CD4-positive, alpha-beta T cell (primary cell): Measurements from ENCODE around the gene MYT1. TPM values are rescaled to one million over a fixed set of nuclear protein-coding genes. Genes with fewer than 3 reads are reported as not detected.
A peak's percentile ranks its signal among the peaks of the same experiment; 100 is the strongest.

Experiments used
- ATAC-seq: fragments of 200-7000 bp; cut with Tn5 transposase; one replicate; pipeline ENCODE4 v1.10.0; 2022; ENCODE audit warnings: mild to moderate bottlenecking; ENCODE audit not compliant: poor library complexity
- CTCF ChIA-PET: fragments of 350-600 bp; sonication (Branson Sonifier 250); formaldehyde crosslinking; loops from one replicate; lab custom pipeline; 2021; ENCODE audit warnings: antibody characterized with exemption, inconsistent platforms; lab: Charles Lee
- POLR2A ChIA-PET: fragments of 350-600 bp; sonication (Branson Sonifier 250); formaldehyde crosslinking; loops from one replicate; lab custom pipeline; 2021; ENCODE audit warnings: antibody characterized with exemption, inconsistent platforms; lab: Charles Lee
- DNase-seq, 14 experiments: peaks; one replicate each; pipeline ENCODE4 v3.0.0-alpha.2; 2013 to 2020; ENCODE audit warnings: mixed read lengths in 2 of 14
- H3K27ac ChIP-seq, 2 donors: one replicate each; pipeline versions ENCODE4 v1.5.1 to v1.7.0; 2013; ENCODE audit warnings: low read length in 2 of 2, low read depth in 1 of 2, mild to moderate bottlenecking in 1 of 2
- H3K27me3 ChIP-seq, 2 experiments: 1 replicate in 1 of 2; 2 replicates in 1 of 2; pipeline versions ENCODE4 v1.6.1 to v1.7.0; 2013; ENCODE audit warnings: low read length in 2 of 2, control low read depth in 1 of 2, mild to moderate bottlenecking in 1 of 2, moderate library complexity in 1 of 2; ENCODE audit not compliant: insufficient read depth in 2 of 2, control insufficient read depth in 1 of 2
- H3K36me3 ChIP-seq: one replicate; pipeline ENCODE4 v1.6.1; 2013; ENCODE audit warnings: low read length, control low read depth; ENCODE audit not compliant: insufficient read depth
- H3K4me1 ChIP-seq: one replicate; pipeline ENCODE4 v1.6.1; 2013; ENCODE audit warnings: low read length, control low read depth; ENCODE audit not compliant: insufficient read depth
- H3K4me3 ChIP-seq: one replicate; pipeline ENCODE4 v1.5.1; 2013; ENCODE audit warnings: mild to moderate bottlenecking, low read length, moderate library complexity
- H3K9me3 ChIP-seq, 2 experiments: 1 replicate in 1 of 2; 2 replicates in 1 of 2; pipeline versions ENCODE4 v1.6.1 to v1.7.0; 2013; ENCODE audit warnings: low read length in 2 of 2, mild to moderate bottlenecking in 2 of 2, control low read depth in 1 of 2, moderate library complexity in 1 of 2; ENCODE audit not compliant: control insufficient read depth in 1 of 2, insufficient read depth in 1 of 2
- H3K27ac Mint-ChIP-seq: one replicate; pipeline ENCODE4 v1.8.0; 2020; ENCODE audit warnings: mixed read lengths
- H3K27me3 Mint-ChIP-seq: one replicate; pipeline ENCODE4 v1.8.0; 2021; ENCODE audit warnings: mixed read lengths
- H3K36me3 Mint-ChIP-seq: one replicate; pipeline ENCODE4 v1.8.0; 2021; ENCODE audit warnings: low read depth, mixed read lengths
- H3K4me1 Mint-ChIP-seq: one replicate; pipeline ENCODE4 v1.8.0; 2021; ENCODE audit warnings: low read depth, mixed read lengths
- H3K4me3 Mint-ChIP-seq: one replicate; pipeline ENCODE4 v1.8.0; 2020; ENCODE audit warnings: mild to moderate bottlenecking, mixed read lengths
- H3K9me3 Mint-ChIP-seq: one replicate; pipeline ENCODE4 v1.8.0; 2020; ENCODE audit warnings: mixed read lengths
- CTCF ChIP-seq: fragments of 200-600 bp; IDR thresholded peaks from one replicate; pipeline ENCODE4 v1.8.0; 2022; ENCODE audit warnings: antibody characterized with exemption, mild to moderate bottlenecking
- intact Hi-C, 2 experiments: fragments of 100-400 bp; cut with DNase I in 1 of 2; cut with micrococcal nuclease in 1 of 2; formaldehyde crosslinking; loops; one replicate each; pipeline versions ENCODE4 v1.15.1 to v1.9.0; 2023 to 2025; cut with DNase I, micrococcal nuclease
- total RNA-seq, 174 experiments: library from RNA in 2 of 174; stranded (reverse) in 2 of 174; gene quantifications; one replicate each; pipeline ENCODE4 v1.2.3 and lab custom pipeline; 2021 to 2026

MYT1 gene
- total RNA-seq, 2 experiments from 2014 or later: 1.0 TPM; not detected in 1

GRCh38 chr20:64160118-64160517 lies 4.1 kb upstream of the MYT1 start:
- peaks cover 0 to 28% of the 10 kb centered on the region in 2 experiments for H3K9me3 ChIP-seq
- peaks cover 51 to 54% of the 10 kb centered on the region in 2 experiments for H3K27me3 ChIP-seq
- H3K4me1 Mint-ChIP-seq: no peaks in the 10 kb centered on the region
- CTCF ChIA-PET: no interaction called here
- H3K27me3 Mint-ChIP-seq: peaks cover 57% of the 10 kb centered on the region
- intact Hi-C loops: no loop called here
- H3K27ac Mint-ChIP-seq: no peak overlapping the region
- POLR2A ChIA-PET: no interaction called here
- no peaks in the 10 kb centered on the region for H3K36me3 Mint-ChIP-seq
- H3K4me1 ChIP-seq: no peaks in the 10 kb centered on the region
- no peak for TF ChIP-seq CTCF
- ATAC-seq (no peak), DNase-seq (no peak)
- H3K4me3 ChIP-seq: no peak overlapping the region
- no peak overlapping the region for H3K27ac ChIP-seq
- H3K9me3 Mint-ChIP-seq: no peaks in the 10 kb centered on the region
- H3K36me3 ChIP-seq: no peaks in the 10 kb centered on the region
- no peak overlapping the region for H3K4me3 Mint-ChIP-seq

GRCh38 chr20:64160526-64161355 lies 3.5 kb upstream of the MYT1 start:
- no peaks in the 10 kb centered on the region for H3K4me1 Mint-ChIP-seq
- ChIA-PET POLR2A (no interaction called here), CTCF (no interaction called here)
- ATAC-seq (no peak), DNase-seq (no peak)
- Histone ChIP-seq H3K4me3 (no peak overlapping the region), H3K27ac (no peak overlapping the region), H3K27me3 (peaks cover 51 to 55% of the 10 kb centered on the region in 2 experiments), H3K36me3 (no peaks in the 10 kb centered on the region), H3K9me3 (peaks cover 0 to 28% of the 10 kb centered on the region in 2 experiments), H3K4me1 (no peaks in the 10 kb centered on the region)
- no peaks in the 10 kb centered on the region for H3K36me3 Mint-ChIP-seq
- no peak overlapping the region for H3K27ac Mint-ChIP-seq
- intact Hi-C loops: no loop called here
- no peak overlapping the region for H3K4me3 Mint-ChIP-seq
- TF ChIP-seq CTCF: no peak
- no peaks in the 10 kb centered on the region for H3K9me3 Mint-ChIP-seq
- H3K27me3 Mint-ChIP-seq: peaks cover 64% of the 10 kb centered on the region

- no peak for TF ChIP-seq CTCF
- peaks cover 55 to 63% of the 10 kb centered on the region in 2 experiments for H3K27me3 ChIP-seq
- H3K9me3 ChIP-seq: peaks cover 0 to 28% of the 10 kb centered on the region in 2 experiments
- H3K36me3 ChIP-seq: no peaks in the 10 kb centered on the region
- Mint-ChIP-seq H3K9me3 (no peaks in the 10 kb centered on the region), H3K27me3 (peaks cover 71% of the 10 kb centered on the region), H3K27ac (no peak overlapping the region), H3K4me1 (no peaks in the 10 kb centered on the region), H3K4me3 (no peak overlapping the region), H3K36me3 (no peaks in the 10 kb centered on the region)
- H3K4me3 ChIP-seq: no peak overlapping the region
- no peak overlapping the region for H3K27ac ChIP-seq
- intact Hi-C loops: no loop called here
- H3K4me1 ChIP-seq: no peaks in the 10 kb centered on the region
- POLR2A ChIA-PET: no interaction called here
- CTCF ChIA-PET: no interaction called here
- peak; percentile 49 for ATAC-seq
- peak in 10 of 14 experiments; percentile 3 to 49 (median 19) for DNase-seq
These were observed 2.7 kb upstream of the MYT1 start for GRCh38 chr20:64161356-64162238.
